Transverse colon (tissue), 4 donors: ENCODE data around the gene RTP3. TPM values are rescaled to one million over a fixed set of nuclear protein-coding genes. Genes with fewer than 3 reads are reported as not detected.

Experiments
- DNase-seq: peaks from one replicate; pipeline ENCODE4 v3.0.0-alpha.2; 2019
- H3K27ac ChIP-seq, 4 donors: fragments of 200-600 bp; sonication (generic); 2 replicates each; pipeline ENCODE4 v1.5.1; 2016 to 2018; ENCODE audit warnings: inconsistent platforms in 4 of 4
- H3K27me3 ChIP-seq: fragments of 200-600 bp; sonication (generic); 2 replicates; pipeline ENCODE4 v1.5.1; 2017; ENCODE audit warnings: inconsistent platforms
- H3K36me3 ChIP-seq, 4 donors: fragments of 200-600 bp; sonication (generic); 2 replicates each; pipeline ENCODE4 v1.5.1; 2017 to 2019; ENCODE audit warnings: inconsistent platforms in 4 of 4
- H3K4me1 ChIP-seq, 4 donors: fragments of 200-600 bp; sonication (generic); 2 replicates each; pipeline ENCODE4 v1.5.1; 2017 to 2020; ENCODE audit warnings: inconsistent platforms in 4 of 4
- H3K4me3 ChIP-seq, 4 donors: fragments of 200-600 bp; sonication (generic); 1 replicate in 1 of 4; 2 replicates in 3 of 4; pipeline versions ENCODE4 v1.5.1 to v1.6.1; 2017 to 2019; ENCODE audit warnings: inconsistent platforms in 4 of 4
- H3K9me3 ChIP-seq, 2 donors: fragments of 200-600 bp; sonication (generic); 2 replicates each; pipeline ENCODE4 v1.5.1; 2017 to 2019; ENCODE audit warnings: inconsistent platforms in 2 of 2
- CTCF ChIP-seq, 5 experiments: fragments of 200-600 bp in 3 of 5; fragments of 450-650 bp in 2 of 5; sonication (generic) in 3 of 5; IDR thresholded peaks; 1 replicate in 2 of 5; 2 replicates in 3 of 5; pipeline ENCODE4 v1.5.1; 2016 to 2017; ENCODE audit warnings: antibody characterized with exemption in 5 of 5, inconsistent platforms in 3 of 5, mild to moderate bottlenecking in 2 of 5, moderate library complexity in 1 of 5
- EP300 ChIP-seq: sonication (generic); formaldehyde crosslinking; IDR thresholded peaks from one replicate; pipeline ENCODE4 v1.6.1; 2017; ENCODE audit warnings: antibody characterized with exemption, low read depth
- POLR2A ChIP-seq: fragments of 450-650 bp; IDR thresholded peaks from one replicate; pipeline ENCODE4 v1.6.1; 2016; ENCODE audit warnings: antibody characterized with exemption, mild to moderate bottlenecking, moderate library complexity
- POLR2AphosphoS5 ChIP-seq, 3 donors: sonication (generic); formaldehyde crosslinking; IDR thresholded peaks; one replicate each; pipeline ENCODE4 v1.6.1; 2016; ENCODE audit warnings: antibody characterized with exemption in 3 of 3
- WGBS, 2 donors: methylation state at CpG; one replicate each; pipeline ENCODE4 v1.1.5; 2018; ENCODE audit warnings: low coverage in 1 of 2; 5-methylcytosine and 5-hydroxymethylcytosine counted together
- in situ Hi-C, 4 donors: fragments of 200-750 bp; cut with MboI; loops; one replicate each; pipeline versions ENCODE4 v1.15.0 to v1.15.1; 2017; ENCODE audit warnings: low sequenced_read_pairs in 3 of 4, low pct_ligation_motif_present in 1 of 4, low pct_unique_long_range_greater_than_20kb in 1 of 4
- intact Hi-C: fragments of 100-400 bp; cut with DNase I; formaldehyde crosslinking; loops from one replicate; pipeline ENCODE4 v1.15.1; 2023; ENCODE audit warnings: low total_unique reads
- total RNA-seq, 4 donors: library from RNA; depleted of rRNA; stranded (reverse); fragments of >200 nt; gene quantifications; one replicate each; pipeline ENCODE4 v1.1.0, GENCODE V29; 2016

RTP3 gene
- total RNA-seq, 4 donors from 2014 or later, result not detected

GRCh38 chr3:46541835-46542234 lies 44.1 kb downstream of the RTP3 start:
- H3K36me3 ChIP-seq, result no peaks in the 10 kb centered on the region
- no peak for DNase-seq
- intact Hi-C loops, result no loop called here
- no peaks in the 10 kb centered on the region for H3K27me3 ChIP-seq
- H3K27ac ChIP-seq, result no peak overlapping the region
- TF ChIP-seq EP300 (no peak), POLR2A (no peak), POLR2AphosphoS5 (IDR thresholded peaks at IDR 0.05) (no peak)
- H3K4me3 ChIP-seq, result no peak overlapping the region
- peaks cover 0 to 10% (median 0%) of the 10 kb centered on the region in 4 donors for H3K4me1 ChIP-seq
- in situ Hi-C loops, result no loop called here
- H3K9me3 ChIP-seq, result no peaks in the 10 kb centered on the region
- 92 to 100% methylated on average over 1 of the region's 1 CpG for WGBS, 2 donors

GRCh38 chr3:46542344-46542743 lies 44.6 kb downstream of the RTP3 start:
- H3K4me1 ChIP-seq, result peaks cover 0 to 10% (median 0%) of the 10 kb centered on the region in 4 donors
- H3K4me3 ChIP-seq, result no peak overlapping the region
- TF ChIP-seq EP300 (no peak), POLR2A (no peak), POLR2AphosphoS5 (IDR thresholded peaks at IDR 0.05) (no peak), CTCF (IDR thresholded peaks at IDR 0.05) (no peak)
- in situ Hi-C loops, result no loop called here
- WGBS, 2 donors, result 67 to 85% methylated on average over 1 to 2 of the region's 2 CpGs
- no peaks in the 10 kb centered on the region for H3K27me3 ChIP-seq
- no peak overlapping the region for H3K27ac ChIP-seq
- intact Hi-C loops, result no loop called here
- H3K9me3 ChIP-seq, result no peaks in the 10 kb centered on the region
- no peak for DNase-seq
- no peaks in the 10 kb centered on the region for H3K36me3 ChIP-seq

DNA sequence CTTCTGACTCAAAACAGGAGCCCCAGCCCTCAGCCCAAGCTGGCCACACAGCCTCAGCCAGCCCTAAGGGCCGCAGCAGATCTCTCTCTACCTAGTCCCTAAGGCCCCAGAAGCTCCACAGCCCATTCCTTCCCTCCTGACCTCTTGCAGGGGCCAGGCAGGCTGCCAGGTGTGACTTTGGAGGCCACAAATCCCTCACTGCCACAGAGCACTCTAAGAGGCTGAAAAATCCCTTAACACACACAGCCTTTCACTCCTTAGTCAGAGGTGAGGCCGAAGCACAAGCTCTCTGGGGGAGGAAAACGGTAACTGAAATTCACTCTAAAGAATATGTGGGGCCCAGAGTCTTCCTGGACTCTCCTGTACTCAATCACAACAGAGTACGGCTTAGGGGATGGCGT lies 45.0 kb downstream of the RTP3 start:
- Histone ChIP-seq H3K4me1 (peaks cover 0 to 14% (median 0%) of the 10 kb centered on the region in 4 donors), H3K4me3 (no peak overlapping the region), H3K9me3 (no peaks in the 10 kb centered on the region), H3K27ac (no peak overlapping the region), H3K27me3 (no peaks in the 10 kb centered on the region), H3K36me3 (no peaks in the 10 kb centered on the region)
- no peak for DNase-seq
- in situ Hi-C loops, result no loop called here
- 71 to 92% methylated on average over 4 to 5 of the region's 5 CpGs for WGBS, 2 donors
- intact Hi-C loops, result no loop called here
- TF ChIP-seq CTCF (IDR thresholded peaks at IDR 0.05), result no peak
- TF ChIP-seq POLR2A, result no peak
- no peak for TF ChIP-seq EP300
- TF ChIP-seq POLR2AphosphoS5 (IDR thresholded peaks at IDR 0.05), result no peak

DNA sequence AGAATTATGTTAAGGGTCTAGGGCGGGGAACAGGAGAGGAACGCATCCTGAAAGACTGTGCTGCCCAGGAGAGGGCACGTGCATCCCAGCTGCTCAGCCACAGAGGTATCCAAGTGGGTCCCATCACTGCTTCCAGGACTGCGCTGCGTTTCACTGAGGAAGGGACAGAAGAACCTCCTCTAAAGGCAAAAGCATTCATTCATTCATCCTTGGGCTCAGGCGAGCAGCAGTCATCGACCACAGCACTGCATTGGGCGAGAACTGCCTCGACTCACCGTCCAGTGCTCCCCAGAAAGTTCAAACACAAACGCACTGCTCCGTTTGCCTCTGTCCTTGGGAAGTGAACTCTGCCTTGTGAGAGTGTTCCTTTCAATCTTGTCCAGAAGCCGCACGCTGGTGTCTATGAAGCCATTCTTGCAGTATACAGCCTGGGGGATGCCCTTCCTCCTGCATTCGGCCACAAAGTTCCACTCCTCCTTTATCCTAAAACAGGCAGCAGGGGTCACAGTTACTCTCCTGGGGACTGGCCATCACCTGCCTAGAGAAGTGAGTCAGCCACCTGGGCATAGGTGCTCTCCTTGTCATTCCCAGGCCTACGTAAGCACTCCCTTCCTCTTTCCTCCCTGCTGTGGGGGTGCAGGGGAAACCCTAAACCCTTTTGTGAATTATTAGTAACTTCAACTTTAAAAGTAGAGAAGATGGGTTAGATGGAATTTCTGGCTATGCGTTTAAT lies 47.2 kb downstream of the RTP3 start:
- no peaks in the 10 kb centered on the region for H3K9me3 ChIP-seq
- H3K4me3 ChIP-seq, result no peak overlapping the region
- TF ChIP-seq CTCF (IDR thresholded peaks at IDR 0.05) (no peak), EP300 (no peak)
- H3K36me3 ChIP-seq, result no peaks in the 10 kb centered on the region
- no peak for DNase-seq
- 88 to 100% methylated on average over 1 to 17 of the region's 17 CpGs for WGBS, 2 donors
- no peaks in the 10 kb centered on the region for H3K27me3 ChIP-seq
- peaks cover 0 to 9% (median 0%) of the 10 kb centered on the region in 4 donors for H3K4me1 ChIP-seq
- in situ Hi-C loops (no loop called here), intact Hi-C loops (no loop called here)
- no peak overlapping the region for H3K27ac ChIP-seq
